Measurements from ENCODE around the gene EXOC7. TPM values are rescaled to one million over a fixed set of nuclear protein-coding genes. Genes with fewer than 3 reads are reported as not detected.
A peak's percentile ranks its signal among the peaks of the same experiment; 100 is the strongest.

Gene EXOC7
- total RNA-seq, 1 experiment from 2014 or later, result 114 TPM

DNA sequence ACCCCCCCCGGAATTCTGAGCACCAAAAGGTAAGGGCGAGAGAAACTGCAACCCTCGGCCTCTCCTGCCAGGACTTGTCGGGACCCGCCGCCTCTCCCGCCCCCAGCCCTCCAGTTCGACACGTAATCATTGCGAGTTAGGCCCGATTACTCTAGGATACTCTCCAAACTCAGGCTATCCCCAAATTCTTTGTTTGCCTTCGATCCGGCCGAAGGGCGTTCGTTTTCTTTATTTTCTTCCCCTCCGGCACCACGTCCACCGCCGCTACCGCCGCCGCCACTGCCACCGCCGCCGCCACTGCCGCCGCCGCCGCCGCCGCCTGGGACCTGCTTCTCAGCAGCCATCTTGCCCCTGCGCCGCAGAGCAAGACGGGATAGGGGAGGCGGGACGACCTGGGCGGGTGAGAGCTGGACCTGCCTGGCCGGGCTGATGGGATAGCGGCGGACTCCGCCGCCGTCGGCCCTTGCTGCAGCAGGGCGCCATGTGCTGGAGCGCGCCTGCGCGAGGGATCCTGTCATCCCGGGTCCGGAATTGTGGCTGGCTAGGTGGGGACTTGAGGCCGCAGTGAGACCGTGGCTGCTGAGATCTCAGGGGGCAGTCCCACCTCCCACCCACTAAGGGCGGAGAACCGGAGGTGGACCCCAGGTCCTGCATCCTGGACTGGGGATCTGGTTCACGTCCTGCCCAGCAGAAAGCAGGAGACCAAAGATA, 31.3 kb downstream of the EXOC7 start, which contains the start of gene SRP68:
SRP68 (minus strand) TSS at position 370 of the 711 bp plus-strand sequence; CDS start at position 344, 26 bp downstream.
- Histone ChIP-seq H3K27ac (ENCODE audit: low read depth, low read length) (peak within 1 kb of the TSS; percentile 60), H3K36me3 (ENCODE audit: control insufficient read depth in 1 of 2, insufficient read depth in 2 of 2, low read length in 2 of 2) (peaks cover 10 to 14% of the 10 kb centered on the region in 2 experiments; a peak in 3 of 4 replicates), H3K9me2 (ENCODE audit: insufficient read depth) (no peaks in the 10 kb centered on the region), H3K79me2 (ENCODE audit: insufficient read depth, low read length) (peaks cover 55% of the 10 kb centered on the region), H2AFZ (ENCODE audit: low read depth, low read length, poor library complexity, severe bottlenecking) (no peak within 1 kb of the TSS), H3K4me1 (ENCODE audit: control insufficient read depth in 1 of 2, insufficient read depth in 2 of 2, low read length in 2 of 2) (peaks cover 11 to 22% of the 10 kb centered on the region in 2 experiments), H3K9ac (ENCODE audit: low read length) (peak within 1 kb of the TSS; percentile 78), H3K27me3 (ENCODE audit: insufficient read depth, low read length) (no peaks in the 10 kb centered on the region), H4K20me1 (ENCODE audit: insufficient read depth) (no peaks in the 10 kb centered on the region; the same call in 1 of the 2 replicates), H3K4me2 (ENCODE audit: low read length) (peak within 1 kb of the TSS; percentile 89), H3K9me3 (ENCODE audit: control insufficient read depth in 1 of 2, insufficient read depth in 1 of 2, low read depth in 1 of 2, low read length in 2 of 2) (no peaks in the 10 kb centered on the region), H3K4me3 (replicated peaks in 1 of 2; ENCODE audit: low read depth in 1 of 2, low read length in 2 of 2) (peak within 1 kb of the TSS; percentile 63 to 78)
- no TSS peak for BruUV-seq (replicated peaks)
- ATAC-seq (peak; percentile 100), DNase-seq (ENCODE audit: low read depth, low spot score) (peak; percentile 87)
- POLR2A ChIA-PET, result interaction anchor here (1.0 kb wide), 4 partner anchors 11 to 52 kb away, joined by 3 to 5 read pairs (median 3); partner anchors contain the start of gene EVPL
- intact Hi-C loops (cut with micrococcal nuclease), result loop anchor here (1.0 to 5.0 kb wide), 3 partner anchors 18 to 58 kb away; partner anchors contain the start of gene EVPL
- CTCF ChIA-PET, result interaction anchor here (0.6 to 1.3 kb wide), 2 partner anchors 18 to 46 kb away, joined by 3 to 4 read pairs; no protein-coding TSS in a partner anchor
- RAD21 ChIA-PET (ENCODE audit: low non-redundant PET in 1 of 2, low total read pairs in 2 of 2, uncharacterized antibody in 2 of 2, unreplicated experiment in 2 of 2), result no interaction called here
- no peak for TF ChIP-seq ELF1 (IDR thresholded peaks at IDR 0.05; ENCODE audit: borderline replicate concordance, low read depth)
- TF ChIP-seq YY1 (IDR thresholded peaks at IDR 0.05; ENCODE audit: extremely low read depth, insufficient replicate concordance, low read depth, low read length), result peak; percentile 99
- TF ChIP-seq, protein P1, sequence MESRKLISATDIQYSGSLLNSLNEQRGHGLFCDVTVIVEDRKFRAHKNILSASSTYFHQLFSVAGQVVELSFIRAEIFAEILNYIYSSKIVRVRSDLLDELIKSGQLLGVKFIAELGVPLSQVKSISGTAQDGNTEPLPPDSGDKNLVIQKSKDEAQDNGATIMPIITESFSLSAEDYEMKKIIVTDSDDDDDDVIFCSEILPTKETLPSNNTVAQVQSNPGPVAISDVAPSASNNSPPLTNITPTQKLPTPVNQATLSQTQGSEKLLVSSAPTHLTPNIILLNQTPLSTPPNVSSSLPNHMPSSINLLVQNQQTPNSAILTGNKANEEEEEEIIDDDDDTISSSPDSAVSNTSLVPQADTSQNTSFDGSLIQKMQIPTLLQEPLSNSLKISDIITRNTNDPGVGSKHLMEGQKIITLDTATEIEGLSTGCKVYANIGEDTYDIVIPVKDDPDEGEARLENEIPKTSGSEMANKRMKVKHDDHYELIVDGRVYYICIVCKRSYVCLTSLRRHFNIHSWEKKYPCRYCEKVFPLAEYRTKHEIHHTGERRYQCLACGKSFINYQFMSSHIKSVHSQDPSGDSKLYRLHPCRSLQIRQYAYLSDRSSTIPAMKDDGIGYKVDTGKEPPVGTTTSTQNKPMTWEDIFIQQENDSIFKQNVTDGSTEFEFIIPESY (IDR thresholded peaks at IDR 0.05; ENCODE audit: extremely low read depth, insufficient replicate concordance, low read length), result peak; percentile 70
- TF ChIP-seq FOSL1 (IDR thresholded peaks at IDR 0.05; ENCODE audit: low read depth), result no peak
- peak; percentile 90 for TF ChIP-seq CBX3 (IDR thresholded peaks at IDR 0.05; ENCODE audit: low read depth)
- TF ChIP-seq POLR2A (IDR thresholded peaks at IDR 0.05; ENCODE audit: borderline replicate concordance, extremely low read depth, insufficient read depth, insufficient read length), result peak; percentile 87
- TF ChIP-seq CEBPB (IDR thresholded peaks at IDR 0.05; ENCODE audit: low read depth), result no peak
- TF ChIP-seq, protein P2, sequence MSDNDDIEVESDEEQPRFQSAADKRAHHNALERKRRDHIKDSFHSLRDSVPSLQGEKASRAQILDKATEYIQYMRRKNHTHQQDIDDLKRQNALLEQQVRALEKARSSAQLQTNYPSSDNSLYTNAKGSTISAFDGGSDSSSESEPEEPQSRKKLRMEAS (IDR thresholded peaks at IDR 0.05), result peak; percentile 96
- no peak for TF ChIP-seq ZNF274 (IDR thresholded peaks at IDR 0.05; ENCODE audit: low read depth, low read length)
- no peak for TF ChIP-seq JUND (IDR thresholded peaks at IDR 0.05)
- TF ChIP-seq, protein P3, sequence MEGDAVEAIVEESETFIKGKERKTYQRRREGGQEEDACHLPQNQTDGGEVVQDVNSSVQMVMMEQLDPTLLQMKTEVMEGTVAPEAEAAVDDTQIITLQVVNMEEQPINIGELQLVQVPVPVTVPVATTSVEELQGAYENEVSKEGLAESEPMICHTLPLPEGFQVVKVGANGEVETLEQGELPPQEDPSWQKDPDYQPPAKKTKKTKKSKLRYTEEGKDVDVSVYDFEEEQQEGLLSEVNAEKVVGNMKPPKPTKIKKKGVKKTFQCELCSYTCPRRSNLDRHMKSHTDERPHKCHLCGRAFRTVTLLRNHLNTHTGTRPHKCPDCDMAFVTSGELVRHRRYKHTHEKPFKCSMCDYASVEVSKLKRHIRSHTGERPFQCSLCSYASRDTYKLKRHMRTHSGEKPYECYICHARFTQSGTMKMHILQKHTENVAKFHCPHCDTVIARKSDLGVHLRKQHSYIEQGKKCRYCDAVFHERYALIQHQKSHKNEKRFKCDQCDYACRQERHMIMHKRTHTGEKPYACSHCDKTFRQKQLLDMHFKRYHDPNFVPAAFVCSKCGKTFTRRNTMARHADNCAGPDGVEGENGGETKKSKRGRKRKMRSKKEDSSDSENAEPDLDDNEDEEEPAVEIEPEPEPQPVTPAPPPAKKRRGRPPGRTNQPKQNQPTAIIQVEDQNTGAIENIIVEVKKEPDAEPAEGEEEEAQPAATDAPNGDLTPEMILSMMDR (IDR thresholded peaks at IDR 0.05 in 2 of 3, conservative IDR thresholded peaks at IDR 0.05 in 1 of 3; ENCODE audit: borderline replicate concordance in 1 of 3, insufficient read depth in 1 of 3, low read depth in 2 of 3, low read length in 2 of 3), result no peak
- no peak for TF ChIP-seq EZH2phosphoT487 (IDR thresholded peaks at IDR 0.05; ENCODE audit: borderline replicate concordance)
- peak; percentile 97; the same call in 1 of the 2 replicates for TF ChIP-seq ZFX (IDR thresholded peaks at IDR 0.05)
- no peak for TF ChIP-seq SRF (IDR thresholded peaks at IDR 0.05; ENCODE audit: low read depth)
- peak; percentile 75; the same call in 1 of the 2 replicates for TF ChIP-seq SP1 (IDR thresholded peaks at IDR 0.05; ENCODE audit: low read depth)
- TF ChIP-seq RAD21 (IDR thresholded peaks at IDR 0.05; ENCODE audit: low read depth), result no peak
- TF ChIP-seq, protein P4, sequence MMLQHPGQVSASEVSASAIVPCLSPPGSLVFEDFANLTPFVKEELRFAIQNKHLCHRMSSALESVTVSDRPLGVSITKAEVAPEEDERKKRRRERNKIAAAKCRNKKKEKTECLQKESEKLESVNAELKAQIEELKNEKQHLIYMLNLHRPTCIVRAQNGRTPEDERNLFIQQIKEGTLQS (IDR thresholded peaks at IDR 0.05), result no peak
- peak; percentile 93 for TF ChIP-seq POLR2AphosphoS5 (IDR thresholded peaks at IDR 0.05; ENCODE audit: low read depth, low read length)
- TF ChIP-seq, protein P5, sequence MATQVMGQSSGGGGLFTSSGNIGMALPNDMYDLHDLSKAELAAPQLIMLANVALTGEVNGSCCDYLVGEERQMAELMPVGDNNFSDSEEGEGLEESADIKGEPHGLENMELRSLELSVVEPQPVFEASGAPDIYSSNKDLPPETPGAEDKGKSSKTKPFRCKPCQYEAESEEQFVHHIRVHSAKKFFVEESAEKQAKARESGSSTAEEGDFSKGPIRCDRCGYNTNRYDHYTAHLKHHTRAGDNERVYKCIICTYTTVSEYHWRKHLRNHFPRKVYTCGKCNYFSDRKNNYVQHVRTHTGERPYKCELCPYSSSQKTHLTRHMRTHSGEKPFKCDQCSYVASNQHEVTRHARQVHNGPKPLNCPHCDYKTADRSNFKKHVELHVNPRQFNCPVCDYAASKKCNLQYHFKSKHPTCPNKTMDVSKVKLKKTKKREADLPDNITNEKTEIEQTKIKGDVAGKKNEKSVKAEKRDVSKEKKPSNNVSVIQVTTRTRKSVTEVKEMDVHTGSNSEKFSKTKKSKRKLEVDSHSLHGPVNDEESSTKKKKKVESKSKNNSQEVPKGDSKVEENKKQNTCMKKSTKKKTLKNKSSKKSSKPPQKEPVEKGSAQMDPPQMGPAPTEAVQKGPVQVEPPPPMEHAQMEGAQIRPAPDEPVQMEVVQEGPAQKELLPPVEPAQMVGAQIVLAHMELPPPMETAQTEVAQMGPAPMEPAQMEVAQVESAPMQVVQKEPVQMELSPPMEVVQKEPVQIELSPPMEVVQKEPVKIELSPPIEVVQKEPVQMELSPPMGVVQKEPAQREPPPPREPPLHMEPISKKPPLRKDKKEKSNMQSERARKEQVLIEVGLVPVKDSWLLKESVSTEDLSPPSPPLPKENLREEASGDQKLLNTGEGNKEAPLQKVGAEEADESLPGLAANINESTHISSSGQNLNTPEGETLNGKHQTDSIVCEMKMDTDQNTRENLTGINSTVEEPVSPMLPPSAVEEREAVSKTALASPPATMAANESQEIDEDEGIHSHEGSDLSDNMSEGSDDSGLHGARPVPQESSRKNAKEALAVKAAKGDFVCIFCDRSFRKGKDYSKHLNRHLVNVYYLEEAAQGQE (IDR thresholded peaks at IDR 0.05; ENCODE audit: low read depth), result no peak
